Fibroblast of lung (primary cell): Measurements from ENCODE around the gene A1BG. TPM values are rescaled to one million over a fixed set of nuclear protein-coding genes. Genes with fewer than 3 reads are reported as not detected.

Experiments
- DNase-seq, 2 donors: peaks; one replicate each; pipeline versions ENCODE4 v3.0.0 to v3.0.0-alpha.2; 2010; ENCODE audit warnings: low read depth in 2 of 2
- H2AFZ ChIP-seq: 2 replicates; pipeline ENCODE4 v1.5.1; 2012; ENCODE audit warnings: low read length, control low read depth, inconsistent platforms
- H3K27ac ChIP-seq: 2 replicates; pipeline ENCODE4 v1.5.1; 2011; ENCODE audit warnings: low read length, control low read depth; ENCODE audit not compliant: insufficient read depth
- H3K27me3 ChIP-seq: 2 replicates; pipeline ENCODE4 v1.5.1; 2011; ENCODE audit warnings: mild to moderate bottlenecking, low read length; ENCODE audit not compliant: control insufficient read depth, insufficient read depth
- H3K36me3 ChIP-seq: 2 replicates; pipeline ENCODE4 v1.5.1; 2011; ENCODE audit warnings: low read length; ENCODE audit not compliant: control insufficient read depth, insufficient read depth
- H3K4me1 ChIP-seq: 2 replicates; pipeline ENCODE4 v1.5.1; 2011; ENCODE audit warnings: low read length; ENCODE audit not compliant: control insufficient read depth, insufficient read depth; ENCODE audit errors: extremely low read depth
- H3K4me2 ChIP-seq: 2 replicates; pipeline ENCODE4 v1.5.1; 2011; ENCODE audit warnings: low read length, control low read depth; ENCODE audit not compliant: insufficient read depth; ENCODE audit errors: extremely low read depth
- H3K4me3 ChIP-seq, 4 experiments: fragments of 200-600 bp in 1 of 4; sonication (generic) in 1 of 4; replicated peaks in 1 of 4; 2 replicates each; pipeline ENCODE4 v1.5.1; 2011 to 2016; ENCODE audit warnings: low read length in 4 of 4, low read depth in 3 of 4, mild to moderate bottlenecking in 3 of 4, control low read depth in 2 of 4, inconsistent platforms in 1 of 4, mixed read lengths in 1 of 4; ENCODE audit not compliant: insufficient read depth in 1 of 4; ENCODE audit errors: control extremely low read depth in 1 of 4
- H3K79me2 ChIP-seq: 2 replicates; pipeline ENCODE4 v1.5.1; 2012; ENCODE audit warnings: mild to moderate bottlenecking, low read length, inconsistent platforms; ENCODE audit not compliant: control insufficient read depth, insufficient read depth
- H3K9ac ChIP-seq: 2 replicates; pipeline ENCODE4 v1.5.1; 2011; ENCODE audit warnings: mild to moderate bottlenecking, low read length, control low read depth; ENCODE audit not compliant: insufficient read depth
- H3K9me3 ChIP-seq: 2 replicates; pipeline ENCODE4 v1.5.1; 2012; ENCODE audit warnings: low read depth, low read length; ENCODE audit not compliant: control insufficient read depth, insufficient read depth
- H4K20me1 ChIP-seq: 2 replicates; pipeline ENCODE4 v1.5.1; 2011; ENCODE audit warnings: low read length; ENCODE audit not compliant: control insufficient read depth, insufficient read depth; ENCODE audit errors: extremely low read depth
- EZH2 ChIP-seq: IDR thresholded peaks from 2 replicates; pipeline ENCODE4 v1.5.1; 2012; ENCODE audit warnings: low read length, control low read depth, mild to moderate bottlenecking; ENCODE audit errors: missing control alignments
- polyA plus RNA-seq, 2 donors: library from polyadenylated mRNA; depleted of rRNA in 1 of 2; stranded (reverse) in 1 of 2; unstranded in 1 of 2; fragments of >200 nt; gene quantifications; 2 replicates each; pipeline ENCODE4 v1.2.1, GENCODE V29; 2011 to 2012; ENCODE audit warnings: missing spikeins in 1 of 2
- total RNA-seq: library from RNA; depleted of rRNA; stranded (reverse); fragments of >200 nt; gene quantifications from 2 replicates; pipeline ENCODE4 v1.2.1, GENCODE V29; 2014
- TF ChIP-seq, protein P1 (sequence below), 2 donors: IDR thresholded peaks in 1 of 2; conservative IDR thresholded peaks in 1 of 2; 1 replicate in 1 of 2; 2 replicates in 1 of 2; pipeline ENCODE4 v1.5.1; 2011 to 2012; ENCODE audit warnings: low read length in 2 of 2, control low read depth in 1 of 2, inconsistent platforms in 1 of 2, low read depth in 1 of 2, mild to moderate bottlenecking in 1 of 2

A1BG gene
- total and polyA plus RNA-seq, 2 donors (not counting 1 experiment from before 2014, with no cell fraction given), result 8.3 to 12.6 TPM

DNA sequence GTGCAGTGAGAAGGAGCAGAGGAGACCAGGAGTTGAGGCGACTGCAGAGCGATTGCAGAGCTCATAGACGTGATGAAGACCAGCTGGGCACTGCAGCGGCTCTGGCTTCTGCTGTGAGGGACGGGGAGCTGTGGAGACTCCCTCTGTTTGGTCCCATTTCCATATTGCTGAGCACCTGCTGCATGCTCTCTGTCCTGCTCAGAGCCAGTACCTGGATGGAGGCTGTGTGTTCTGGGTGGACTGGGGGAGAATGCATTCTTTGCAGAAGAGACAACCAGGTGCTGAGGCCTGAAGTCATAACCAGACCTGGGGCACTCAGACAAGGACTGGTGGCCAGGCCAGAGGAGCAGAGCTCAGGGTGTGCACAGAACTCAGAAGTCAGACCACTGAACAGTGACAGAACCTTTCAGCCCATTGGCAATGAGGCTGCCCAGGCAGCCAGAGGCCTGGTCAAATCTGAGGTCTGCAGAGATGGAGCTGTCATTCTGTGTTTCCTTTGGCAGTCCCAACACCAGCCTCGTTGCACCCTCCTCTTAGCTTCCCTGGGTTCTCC is 1.3 kb upstream of the A1BG start:
- Histone ChIP-seq H2AFZ (no peak overlapping the region), H3K79me2 (no peaks in the 10 kb centered on the region), H3K4me2 (no peak overlapping the region), H3K36me3 (peaks cover 2% of the 10 kb centered on the region), H3K9me3 (no peaks in the 10 kb centered on the region), H3K9ac (no peak overlapping the region), H3K4me1 (no peaks in the 10 kb centered on the region), H3K27ac (no peak overlapping the region), H3K27me3 (no peaks in the 10 kb centered on the region), H3K4me3 (no peak overlapping the region), H4K20me1 (no peaks in the 10 kb centered on the region)
- no peak for DNase-seq
- TF ChIP-seq, protein P1, sequence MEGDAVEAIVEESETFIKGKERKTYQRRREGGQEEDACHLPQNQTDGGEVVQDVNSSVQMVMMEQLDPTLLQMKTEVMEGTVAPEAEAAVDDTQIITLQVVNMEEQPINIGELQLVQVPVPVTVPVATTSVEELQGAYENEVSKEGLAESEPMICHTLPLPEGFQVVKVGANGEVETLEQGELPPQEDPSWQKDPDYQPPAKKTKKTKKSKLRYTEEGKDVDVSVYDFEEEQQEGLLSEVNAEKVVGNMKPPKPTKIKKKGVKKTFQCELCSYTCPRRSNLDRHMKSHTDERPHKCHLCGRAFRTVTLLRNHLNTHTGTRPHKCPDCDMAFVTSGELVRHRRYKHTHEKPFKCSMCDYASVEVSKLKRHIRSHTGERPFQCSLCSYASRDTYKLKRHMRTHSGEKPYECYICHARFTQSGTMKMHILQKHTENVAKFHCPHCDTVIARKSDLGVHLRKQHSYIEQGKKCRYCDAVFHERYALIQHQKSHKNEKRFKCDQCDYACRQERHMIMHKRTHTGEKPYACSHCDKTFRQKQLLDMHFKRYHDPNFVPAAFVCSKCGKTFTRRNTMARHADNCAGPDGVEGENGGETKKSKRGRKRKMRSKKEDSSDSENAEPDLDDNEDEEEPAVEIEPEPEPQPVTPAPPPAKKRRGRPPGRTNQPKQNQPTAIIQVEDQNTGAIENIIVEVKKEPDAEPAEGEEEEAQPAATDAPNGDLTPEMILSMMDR (conservative IDR thresholded peaks at IDR 0.05 in 1 of 2, IDR thresholded peaks at IDR 0.05 in 1 of 2; ENCODE audit: low read depth in 1 of 2, low read length in 2 of 2), result no peak
- no peak for TF ChIP-seq EZH2

DNA sequence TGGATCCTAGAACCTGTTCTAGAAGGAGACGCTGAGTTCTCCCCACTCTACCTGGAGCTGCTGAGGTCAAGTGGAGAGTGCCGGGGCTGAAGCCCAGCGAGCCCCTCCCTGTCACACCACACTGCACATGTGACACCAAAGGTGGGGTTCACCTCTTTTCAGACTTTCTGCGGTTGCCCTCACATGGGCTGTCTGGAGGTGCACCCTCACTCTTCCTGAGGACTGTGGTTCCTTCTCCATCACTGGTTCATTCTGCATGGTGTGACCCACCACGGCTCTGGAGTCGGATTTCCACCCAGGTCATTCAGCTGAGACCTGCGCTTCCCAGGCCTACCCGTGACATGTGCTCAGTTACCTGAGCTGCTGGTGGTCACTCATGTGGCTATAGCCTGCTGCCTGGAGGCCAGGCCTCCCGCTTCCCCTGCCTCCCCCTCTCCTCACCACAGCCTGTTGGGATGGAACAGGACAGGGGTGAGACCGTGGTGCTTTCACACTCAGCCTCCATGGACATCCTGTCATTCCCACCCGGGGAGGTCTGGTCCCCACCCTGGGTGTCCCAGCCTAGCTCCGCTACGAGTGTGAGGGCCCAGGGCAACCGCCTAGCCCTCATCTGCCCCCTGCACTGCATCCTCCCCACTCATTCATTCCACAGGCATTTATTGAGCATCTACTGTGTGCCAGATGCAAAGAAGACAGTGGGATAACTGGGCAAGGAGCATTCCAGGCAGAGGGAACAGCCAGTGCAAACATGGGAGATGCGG is 605 bp upstream of the A1BG start:
- H3K27ac ChIP-seq, result no peak overlapping the region
- H3K9me3 ChIP-seq, result no peaks in the 10 kb centered on the region
- no peak overlapping the region for H3K9ac ChIP-seq
- peaks cover 2% of the 10 kb centered on the region for H3K36me3 ChIP-seq
- no peak for DNase-seq
- H3K79me2 ChIP-seq, result no peaks in the 10 kb centered on the region
- H3K4me1 ChIP-seq, result no peaks in the 10 kb centered on the region
- H4K20me1 ChIP-seq, result no peaks in the 10 kb centered on the region
- H3K27me3 ChIP-seq, result no peaks in the 10 kb centered on the region
- H3K4me2 ChIP-seq, result no peak overlapping the region
- H3K4me3 ChIP-seq, result no peak overlapping the region
- H2AFZ ChIP-seq, result no peak overlapping the region
- TF ChIP-seq EZH2, result no peak
- TF ChIP-seq, protein P1 (conservative IDR thresholded peaks at IDR 0.05 in 1 of 2, IDR thresholded peaks at IDR 0.05 in 1 of 2; ENCODE audit: low read depth in 1 of 2, low read length in 2 of 2), result no peak

DNA sequence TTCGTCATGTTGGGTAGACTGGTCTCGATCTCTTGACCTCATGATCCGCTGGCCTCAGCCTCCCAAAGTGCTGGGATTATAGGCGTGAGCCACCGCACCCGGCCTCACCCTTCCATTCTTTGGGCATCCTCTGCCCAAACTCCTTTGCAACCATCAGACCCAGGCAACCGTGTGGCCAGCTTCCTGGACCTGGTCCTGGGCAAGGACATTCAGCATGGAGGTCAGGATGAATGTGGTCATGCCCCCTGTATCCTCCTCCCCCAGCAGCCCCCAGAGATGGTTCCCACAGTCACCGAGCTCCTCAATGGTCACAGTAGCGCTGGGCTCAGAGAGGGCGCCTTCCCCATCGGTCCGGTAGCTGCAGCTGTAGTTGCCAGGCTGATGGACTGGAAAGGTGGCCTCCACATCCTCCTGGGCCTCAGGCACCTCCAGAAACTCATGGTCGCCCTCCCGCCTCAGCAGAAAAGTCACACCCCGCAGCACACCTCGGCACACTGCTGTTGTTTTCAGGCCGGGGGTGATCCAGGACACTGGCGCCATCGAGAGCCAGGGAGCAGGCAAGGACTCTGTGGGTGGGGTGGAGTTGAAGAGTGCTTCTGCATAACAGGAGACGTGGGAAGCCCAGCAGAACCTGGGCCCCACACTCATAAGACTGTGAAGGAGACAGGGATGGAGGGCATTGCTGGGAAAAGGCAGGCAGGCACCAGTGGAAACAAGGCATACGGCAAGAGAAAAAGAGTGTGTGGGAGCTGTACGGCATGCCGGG is 1.1 kb downstream of the A1BG start:
- H3K36me3 ChIP-seq, result peaks cover 2% of the 10 kb centered on the region

More for the DNA sequence above, 1.1 kb downstream of the A1BG start:
- TF ChIP-seq, protein P1 (conservative IDR thresholded peaks at IDR 0.05 in 1 of 2, IDR thresholded peaks at IDR 0.05 in 1 of 2; ENCODE audit: low read depth in 1 of 2, low read length in 2 of 2), result no peak
- TF ChIP-seq EZH2, result no peak
- H3K9ac ChIP-seq, result no peak overlapping the region
- no peak overlapping the region for H3K4me2 ChIP-seq
- H3K79me2 ChIP-seq, result no peaks in the 10 kb centered on the region
- DNase-seq, result no peak
- H3K4me3 ChIP-seq, result no peak overlapping the region
- H4K20me1 ChIP-seq, result no peaks in the 10 kb centered on the region
- H3K27ac ChIP-seq, result no peak overlapping the region
- no peak overlapping the region for H2AFZ ChIP-seq
- H3K27me3 ChIP-seq, result no peaks in the 10 kb centered on the region
- no peaks in the 10 kb centered on the region for H3K4me1 ChIP-seq
- H3K9me3 ChIP-seq, result no peaks in the 10 kb centered on the region
